HCT116 (cell line): ENCODE measurements around the gene YBEY. TPM values are rescaled to one million over a fixed set of nuclear protein-coding genes. Genes with fewer than 3 reads are reported as not detected.

Source experiments
- ATAC-seq: fragments of 200-7000 bp; cut with Tn5 transposase; 2 replicates; pipeline ENCODE4 v1.9.1; 2020; ENCODE audit warnings: mild to moderate bottlenecking, moderate library complexity
- BruUV-seq: library from RNA; stranded (reverse); fragments of 400-500 nt; replicated peaks from 2 replicates; lab custom pipeline; 2021; lab: Mats Ljungman, UMichigan
- CTCF ChIA-PET: fragments of 300-600 bp; sonication (Branson Sonifier 250); formaldehyde crosslinking; loops from one replicate; lab custom pipeline; 2021; ENCODE audit warnings: antibody characterized with exemption; lab: Charles Lee
- POLR2A ChIA-PET: fragments of 300-600, 350-600 bp; sonication (Branson Sonifier 250); formaldehyde crosslinking; loops from one replicate; lab custom pipeline; 2021; ENCODE audit warnings: antibody characterized with exemption; lab: Charles Lee
- RAD21 ChIA-PET, 2 experiments: fragments of 300-600 bp; sonication (Branson Sonifier 250); formaldehyde crosslinking; loops; one replicate each; lab custom pipeline; 2023; ENCODE audit warnings: low total read pairs in 2 of 2; ENCODE audit not compliant: uncharacterized antibody in 2 of 2, unreplicated experiment in 2 of 2, low non-redundant PET in 1 of 2; lab: Charles Lee
- DNase-seq: peaks from one replicate; pipeline ENCODE4 v3.0.0-alpha.2; 2010; ENCODE audit warnings: low read depth, low spot score
- H2AFZ ChIP-seq: fragments of 200-600 bp; shearing (Covaris generic), sonication (generic); 2 replicates; pipeline ENCODE4 v1.6.1; 2017; ENCODE audit warnings: low read depth, mixed run types, mixed read lengths, antibody characterized with exemption, low read length; ENCODE audit not compliant: poor library complexity, severe bottlenecking
- H3K27ac ChIP-seq: 2 replicates; pipeline ENCODE4 v1.5.1; 2012; ENCODE audit warnings: low read depth, low read length
- H3K27me3 ChIP-seq: fragments of 200-600 bp; sonication (generic); 2 replicates; pipeline ENCODE4 v1.6.1; 2016; ENCODE audit warnings: mixed run types, low read length, mixed read lengths; ENCODE audit not compliant: insufficient read depth
- H3K36me3 ChIP-seq, 2 experiments: fragments of 200-500 bp in 1 of 2; fragments of 200-600 bp in 1 of 2; sonication (Bioruptor generic) in 1 of 2; sonication (generic) in 1 of 2; 2 replicates each; pipeline versions ENCODE4 v1.5.1 to v1.6.1; 2014 to 2016; ENCODE audit warnings: low read length in 2 of 2, inconsistent platforms in 1 of 2, mixed read lengths in 1 of 2, mixed run types in 1 of 2; ENCODE audit not compliant: insufficient read depth in 2 of 2, control insufficient read depth in 1 of 2
- H3K4me1 ChIP-seq, 2 experiments: fragments of 200-600 bp in 1 of 2; sonication (generic) in 1 of 2; 2 replicates each; pipeline versions ENCODE4 v1.5.1 to v1.6.1; 2012 to 2017; ENCODE audit warnings: low read length in 2 of 2, inconsistent platforms in 1 of 2, mild to moderate bottlenecking in 1 of 2, mixed read lengths in 1 of 2, mixed run types in 1 of 2, moderate library complexity in 1 of 2; ENCODE audit not compliant: insufficient read depth in 2 of 2, control insufficient read depth in 1 of 2
- H3K4me2 ChIP-seq: fragments of 200-600 bp; sonication (generic); 2 replicates; pipeline ENCODE4 v1.6.1; 2017; ENCODE audit warnings: mixed run types, low read length, mixed read lengths
- H3K4me3 ChIP-seq, 2 experiments: fragments of 200-600 bp in 1 of 2; sonication (generic) in 1 of 2; replicated peaks in 1 of 2; 2 replicates each; pipeline ENCODE4 v1.5.1; 2011 to 2016; ENCODE audit warnings: low read length in 2 of 2, control low read depth in 1 of 2, low read depth in 1 of 2, mild to moderate bottlenecking in 1 of 2, mixed read lengths in 1 of 2, mixed run types in 1 of 2
- H3K79me2 ChIP-seq: fragments of 200-600 bp; sonication (generic); 2 replicates; pipeline ENCODE4 v1.6.1; 2017; ENCODE audit warnings: mild to moderate bottlenecking, mixed run types, low read length, moderate library complexity, mixed read lengths; ENCODE audit not compliant: insufficient read depth
- H3K9ac ChIP-seq: fragments of 200-600 bp; sonication (generic); 2 replicates; pipeline ENCODE4 v1.6.1; 2016; ENCODE audit warnings: low read length, mixed read lengths
- H3K9me2 ChIP-seq: fragments of 200-600 bp; sonication (generic), shearing (Covaris generic); 2 replicates; pipeline ENCODE4 v1.6.1; 2017; ENCODE audit warnings: mixed run types, mild to moderate bottlenecking, moderate library complexity; ENCODE audit not compliant: insufficient read depth
- H3K9me3 ChIP-seq, 2 experiments: fragments of 200-500 bp in 1 of 2; fragments of 200-600 bp in 1 of 2; sonication (Bioruptor generic) in 1 of 2; sonication (generic) in 1 of 2; 2 replicates each; pipeline ENCODE4 v1.6.1; 2014 to 2017; ENCODE audit warnings: low read length in 2 of 2, mixed read lengths in 2 of 2, inconsistent platforms in 1 of 2, low read depth in 1 of 2, mild to moderate bottlenecking in 1 of 2, mixed run types in 1 of 2, moderate library complexity in 1 of 2; ENCODE audit not compliant: control insufficient read depth in 1 of 2, insufficient read depth in 1 of 2
- H4K20me1 ChIP-seq: fragments of 200-600 bp; sonication (generic), shearing (Covaris generic); 2 replicates; pipeline ENCODE4 v1.6.1; 2017; ENCODE audit warnings: mixed run types, mild to moderate bottlenecking, moderate library complexity; ENCODE audit not compliant: insufficient read depth
- ATF3 ChIP-seq: IDR thresholded peaks from 2 replicates; pipeline ENCODE4 v1.6.1; 2012
- CBX3 ChIP-seq: IDR thresholded peaks from 2 replicates; pipeline ENCODE4 v1.6.1; 2012; ENCODE audit warnings: low read depth
- CTCF ChIP-seq, 3 experiments: fragments of 200-600 bp in 1 of 3; sonication (generic) in 1 of 3; IDR thresholded peaks in 2 of 3; conservative IDR thresholded peaks in 1 of 3; 2 replicates each; pipeline ENCODE4 v1.5.1; 2012 to 2017; ENCODE audit warnings: low read depth in 2 of 3, low read length in 2 of 3, antibody characterized with exemption in 1 of 3, borderline replicate concordance in 1 of 3, control low read depth in 1 of 3, mild to moderate bottlenecking in 1 of 3, mixed read lengths in 1 of 3, mixed run types in 1 of 3, moderate library complexity in 1 of 3; ENCODE audit not compliant: insufficient read depth in 1 of 3
- EGR1 ChIP-seq: IDR thresholded peaks from 2 replicates; pipeline ENCODE4 v1.6.1; 2012; ENCODE audit warnings: low read depth
- EZH2 ChIP-seq: fragments of 200-600 bp; sonication (generic); IDR thresholded peaks from 2 replicates; pipeline ENCODE4 v1.6.1; 2017; ENCODE audit warnings: antibody characterized with exemption, mixed run types
- EZH2phosphoT487 ChIP-seq: fragments of 200-600 bp; IDR thresholded peaks from 2 replicates; pipeline ENCODE4 v1.6.1; 2018; ENCODE audit warnings: antibody characterized with exemption, borderline replicate concordance
- JUND ChIP-seq: IDR thresholded peaks from 2 replicates; pipeline ENCODE4 v1.6.1; 2012
- MAX ChIP-seq: IDR thresholded peaks from 2 replicates; pipeline ENCODE4 v1.6.1; 2012
- POLR2A ChIP-seq: IDR thresholded peaks from 2 replicates; pipeline ENCODE4 v1.7.0; 2011; ENCODE audit warnings: borderline replicate concordance; ENCODE audit not compliant: insufficient read depth, insufficient read length; ENCODE audit errors: extremely low read depth
- RAD21 ChIP-seq: IDR thresholded peaks from 2 replicates; pipeline ENCODE4 v1.6.1; 2012; ENCODE audit warnings: low read depth, mild to moderate bottlenecking
- REST ChIP-seq: IDR thresholded peaks from 2 replicates; pipeline ENCODE4 v1.6.1; 2012; ENCODE audit warnings: low read depth
- SIN3A ChIP-seq: IDR thresholded peaks from 2 replicates; pipeline ENCODE4 v1.6.1; 2012; ENCODE audit warnings: low read depth
- SP1 ChIP-seq: IDR thresholded peaks from 2 replicates; pipeline ENCODE4 v1.6.1; 2012; ENCODE audit warnings: low read depth
- TCF7L2 ChIP-seq: IDR thresholded peaks from 2 replicates; pipeline ENCODE4 v1.7.0; 2011; ENCODE audit warnings: borderline replicate concordance, inconsistent platforms; ENCODE audit not compliant: insufficient read depth, insufficient read length; ENCODE audit errors: extremely low read depth
- YY1 ChIP-seq: IDR thresholded peaks from 2 replicates; pipeline ENCODE4 v1.6.1; 2011; ENCODE audit warnings: low read length, low read depth, moderate library complexity, mild to moderate bottlenecking; ENCODE audit not compliant: insufficient replicate concordance; ENCODE audit errors: extremely low read depth
- ZBTB33 ChIP-seq: IDR thresholded peaks from 2 replicates; pipeline ENCODE4 v1.6.1; 2011; ENCODE audit warnings: mild to moderate bottlenecking, low read length, moderate library complexity; ENCODE audit not compliant: insufficient replicate concordance; ENCODE audit errors: extremely low read depth
- ZFX ChIP-seq: fragments of 450-650 bp; IDR thresholded peaks from 2 replicates; pipeline ENCODE4 v1.6.1; 2017
- intact Hi-C: fragments of 100-400 bp; cut with micrococcal nuclease; formaldehyde crosslinking; loops from 2 replicates; pipeline ENCODE4 v1.10.0; 2022
- total RNA-seq: library from RNA; stranded (reverse); gene quantifications from one replicate; pipeline ENCODE4 v1.2.1, GENCODE V29; 2021; ENCODE audit not compliant: unreplicated experiment

The YBEY gene
- total RNA-seq, 1 experiment from 2014 or later, result 31.5 TPM

GRCh38 chr21:46253610-46254124 lies 32.5 kb upstream of the YBEY start (continued):
- TF ChIP-seq TCF7L2, result no peak

- intact Hi-C loops, result no loop called here
- no peak for ATAC-seq
- CTCF ChIA-PET, result no interaction called here
Observed at GRCh38 chr21:46254208-46254975, 31.8 kb upstream of the YBEY start.

More at GRCh38 chr21:46254208-46254975, 31.8 kb upstream of the YBEY start:
- POLR2A ChIA-PET, result no interaction called here
- Histone ChIP-seq H3K4me3 (no peak overlapping the region), H3K4me1 (no peaks in the 10 kb centered on the region), H3K27ac (no peak overlapping the region), H3K9me2 (no peaks in the 10 kb centered on the region), H4K20me1 (no peaks in the 10 kb centered on the region), H3K27me3 (no peaks in the 10 kb centered on the region), H3K79me2 (peaks cover 11% of the 10 kb centered on the region), H2AFZ (no peak overlapping the region), H3K4me2 (no peak overlapping the region), H3K36me3 (peaks cover 39 to 74% of the 10 kb centered on the region in 2 experiments), H3K9ac (no peak overlapping the region), H3K9me3 (no peaks in the 10 kb centered on the region)
- no peak for DNase-seq
- no TSS peak for BruUV-seq
- TF ChIP-seq EZH2phosphoT487 (no peak), ATF3 (no peak), SIN3A (no peak), ZFX (no peak), POLR2A (no peak), SP1 (no peak), CBX3 (no peak), ZBTB33 (no peak), MAX (no peak), TCF7L2 (no peak), EZH2 (no peak), REST (no peak), JUND (no peak), CTCF (IDR thresholded peaks at IDR 0.05 in 2 of 3, conservative IDR thresholded peaks at IDR 0.05 in 1 of 3; ENCODE audit: borderline replicate concordance in 1 of 3, insufficient read depth in 1 of 3, low read depth in 2 of 3, low read length in 2 of 3) (no peak), RAD21 (no peak), EGR1 (no peak), YY1 (no peak)
- RAD21 ChIA-PET, result no interaction called here
